ENCODE results near the gene UBA3.

The UBA3 gene

DNA sequence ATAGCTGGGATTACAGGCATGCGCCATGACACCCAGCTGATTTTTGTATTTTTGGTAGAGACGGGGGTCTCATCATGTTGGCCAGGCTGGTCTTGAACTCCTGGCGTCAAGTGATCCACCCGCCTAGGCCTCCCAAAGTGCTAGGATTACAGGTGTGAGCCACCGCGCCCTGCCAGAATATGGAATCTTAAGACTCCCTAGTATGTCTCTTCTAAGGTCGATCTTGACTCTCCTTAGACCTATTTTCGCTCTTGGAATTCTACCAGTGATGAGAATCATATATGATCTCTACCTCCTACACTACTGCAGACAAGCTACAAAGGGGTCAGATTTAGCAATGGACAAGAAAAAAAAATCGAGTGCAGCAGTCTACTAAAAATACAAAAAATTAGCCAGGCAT is 47.4 kb downstream of the UBA3 start:
- in situ Hi-C loops (cut with MboI; ENCODE audit: low sequenced_read_pairs), result no loop called here

DNA sequence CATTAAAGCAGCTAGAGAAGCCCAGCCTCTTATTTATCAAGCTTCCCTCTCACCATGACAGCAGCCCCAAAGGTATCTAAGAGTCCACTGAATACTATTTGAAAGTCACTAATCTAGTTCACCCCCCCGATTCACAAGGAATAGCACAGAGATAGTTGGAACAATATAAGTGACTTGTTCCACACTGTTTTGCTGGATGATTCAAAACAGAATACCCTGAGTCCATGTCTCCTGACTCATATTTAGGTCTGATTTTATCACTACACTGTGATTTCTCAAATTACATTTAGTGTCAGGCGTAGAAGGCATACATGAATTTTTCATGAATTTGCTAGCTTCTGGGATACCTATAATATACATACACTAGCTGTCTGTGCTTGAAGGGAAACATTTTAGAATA is 48.0 kb downstream of the UBA3 start:
- no peaks in the 10 kb centered on the region for H3K9me3 ChIP-seq
- in situ Hi-C loops (cut with MboI; ENCODE audit: low sequenced_read_pairs), result no loop called here
- no peaks in the 10 kb centered on the region for H3K4me1 ChIP-seq
- H3K36me3 ChIP-seq (replicated peaks), result peaks cover 56% of the 10 kb centered on the region
- H3K4me3 ChIP-seq, result no peak overlapping the region
- no peak for DNase-seq (ENCODE audit: low spot score in 2 of 2)
- H3K27me3 ChIP-seq (ENCODE audit: low read depth), result no peaks in the 10 kb centered on the region

More for the DNA sequence above, 47.4 kb downstream of the UBA3 start:
- Histone ChIP-seq H3K9me3 (no peaks in the 10 kb centered on the region), H3K4me3 (no peak overlapping the region), H3K36me3 (replicated peaks) (peaks cover 55% of the 10 kb centered on the region), H3K4me1 (no peaks in the 10 kb centered on the region), H3K27me3 (ENCODE audit: low read depth) (no peaks in the 10 kb centered on the region)
- no peak for DNase-seq (ENCODE audit: low spot score in 2 of 2)

- Histone ChIP-seq H3K36me3 (replicated peaks) (peaks cover 52% of the 10 kb centered on the region), H3K4me3 (no peak overlapping the region), H3K4me1 (no peaks in the 10 kb centered on the region), H3K9me3 (no peaks in the 10 kb centered on the region), H3K27me3 (ENCODE audit: low read depth) (no peaks in the 10 kb centered on the region)
- in situ Hi-C loops (cut with MboI; ENCODE audit: low sequenced_read_pairs), result no loop called here
- no peak for DNase-seq (ENCODE audit: low spot score in 2 of 2)
Measured at GRCh38 chr3:69031635-69032034, 48.5 kb downstream of the UBA3 start.

- no peak for DNase-seq (ENCODE audit: low spot score in 2 of 2)
- Histone ChIP-seq H3K36me3 (replicated peaks) (peaks cover 20% of the 10 kb centered on the region), H3K27me3 (ENCODE audit: low read depth) (no peaks in the 10 kb centered on the region), H3K4me3 (no peak overlapping the region), H3K4me1 (no peaks in the 10 kb centered on the region), H3K9me3 (no peaks in the 10 kb centered on the region)
- in situ Hi-C loops (cut with MboI; ENCODE audit: low sequenced_read_pairs), result no loop called here
Measured at GRCh38 chr3:69020857-69021256, 59.3 kb downstream of the UBA3 start.

- DNase-seq (ENCODE audit: low spot score in 2 of 2), result no peak
- in situ Hi-C loops (cut with MboI; ENCODE audit: low sequenced_read_pairs), result no loop called here
- Histone ChIP-seq H3K27me3 (ENCODE audit: low read depth) (no peaks in the 10 kb centered on the region), H3K36me3 (replicated peaks) (peaks cover 16% of the 10 kb centered on the region), H3K9me3 (no peaks in the 10 kb centered on the region), H3K4me1 (no peaks in the 10 kb centered on the region), H3K4me3 (no peak overlapping the region)
Measured at GRCh38 chr3:69020424-69020823, 59.7 kb downstream of the UBA3 start.

- Histone ChIP-seq H3K27me3 (ENCODE audit: low read depth) (no peaks in the 10 kb centered on the region), H3K4me1 (peaks cover 19% of the 10 kb centered on the region), H3K9me3 (no peaks in the 10 kb centered on the region), H3K36me3 (replicated peaks) (no peaks in the 10 kb centered on the region; the same call in 1 of the 2 replicates), H3K4me3 (no peak overlapping the region)
- in situ Hi-C loops (cut with MboI; ENCODE audit: low sequenced_read_pairs), result no loop called here
- DNase-seq (ENCODE audit: low spot score in 2 of 2), result no peak
Measured at GRCh38 chr3:69016901-69017300, 63.3 kb downstream of the UBA3 start.

DNA sequence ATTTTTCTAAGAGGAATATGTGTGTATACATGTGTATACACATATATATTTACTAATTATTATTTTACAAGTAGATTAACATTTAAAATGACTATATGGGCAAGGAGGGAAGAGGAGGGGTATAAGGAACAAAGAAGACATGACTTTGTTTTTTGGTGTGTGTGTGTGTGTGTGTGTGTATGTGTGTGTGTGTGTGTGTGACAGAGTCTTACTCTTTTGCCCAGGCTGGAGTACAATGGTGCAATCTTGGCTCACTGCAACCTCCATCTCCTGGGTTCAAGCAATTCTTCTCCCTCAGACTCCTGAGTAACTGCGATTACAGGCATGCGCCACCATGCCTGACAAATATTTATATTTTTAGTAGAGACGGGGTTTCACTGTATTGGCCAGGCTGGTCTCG is 64.1 kb downstream of the UBA3 start:
- DNase-seq (ENCODE audit: low spot score in 2 of 2), result no peak
- H3K27me3 ChIP-seq (ENCODE audit: low read depth), result no peaks in the 10 kb centered on the region
- no peaks in the 10 kb centered on the region for H3K9me3 ChIP-seq
- H3K4me1 ChIP-seq, result peaks cover 23% of the 10 kb centered on the region
- no peaks in the 10 kb centered on the region; the same call in 1 of the 2 replicates for H3K36me3 ChIP-seq (replicated peaks)
- no peak overlapping the region for H3K4me3 ChIP-seq
- in situ Hi-C loops (cut with MboI; ENCODE audit: low sequenced_read_pairs), result no loop called here

DNA sequence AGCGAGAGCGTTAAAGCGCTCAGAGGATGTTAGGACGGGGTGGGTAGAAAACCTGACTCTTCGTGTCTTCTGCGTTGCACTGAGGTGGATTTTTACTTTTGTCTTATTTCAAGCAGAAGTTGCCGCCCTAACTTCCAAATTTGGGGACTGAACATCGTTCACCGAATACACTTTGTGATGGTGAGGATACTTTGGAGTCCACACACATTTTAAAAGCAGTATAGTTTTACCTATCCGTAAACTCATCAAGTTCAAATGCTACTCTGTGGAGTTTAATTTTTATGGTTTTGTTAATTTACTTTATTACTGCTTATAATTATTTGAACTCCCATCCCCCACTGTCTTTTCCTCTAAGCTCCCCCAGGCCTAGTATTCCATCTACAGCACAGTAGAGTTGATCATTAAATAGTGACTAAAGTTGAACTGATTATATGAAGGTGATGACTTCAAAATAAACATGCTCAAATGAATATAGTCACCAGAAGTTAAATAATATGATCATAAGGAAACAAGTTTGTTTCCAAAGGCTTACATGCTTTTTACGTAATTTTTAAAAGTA is 66.1 kb downstream of the UBA3 start:
- Histone ChIP-seq H3K4me3 (peak overlapping the region; percentile 65), H3K27me3 (ENCODE audit: low read depth) (no peaks in the 10 kb centered on the region), H3K36me3 (replicated peaks) (peaks cover 8% of the 10 kb centered on the region), H3K4me1 (peaks cover 36% of the 10 kb centered on the region), H3K9me3 (no peaks in the 10 kb centered on the region)
- peak in 1 of 2 experiments; percentile 21 for DNase-seq (ENCODE audit: low spot score in 2 of 2)
- in situ Hi-C loops (cut with MboI; ENCODE audit: low sequenced_read_pairs), result no loop called here

GRCh38 chr3:69013253-69014021 is 66.7 kb downstream of the UBA3 start, which contains the start of gene EOGT:
Gene EOGT (minus strand): TSS chr3:69013684. CDS start chr3:69009846, 3,838 bp downstream.
- Histone ChIP-seq H3K36me3 (replicated peaks) (peaks cover 12% of the 10 kb centered on the region), H3K27me3 (ENCODE audit: low read depth) (no peaks in the 10 kb centered on the region), H3K4me3 (peak within 1 kb of the TSS; percentile 65), H3K4me1 (peaks cover 36% of the 10 kb centered on the region), H3K9me3 (no peaks in the 10 kb centered on the region)
- peak; percentile 70 to 93 for DNase-seq (ENCODE audit: low spot score in 2 of 2)
- in situ Hi-C loops (cut with MboI; ENCODE audit: low sequenced_read_pairs), result no loop called here

- Histone ChIP-seq H3K36me3 (replicated peaks) (peaks cover 18% of the 10 kb centered on the region), H3K27me3 (ENCODE audit: low read depth) (no peaks in the 10 kb centered on the region), H3K9me3 (no peaks in the 10 kb centered on the region), H3K4me1 (peaks cover 36% of the 10 kb centered on the region), H3K4me3 (peak overlapping the region; percentile 65)
- in situ Hi-C loops (cut with MboI; ENCODE audit: low sequenced_read_pairs), result no loop called here
- peak; percentile 9 to 50 for DNase-seq (ENCODE audit: low spot score in 2 of 2)
Measured at GRCh38 chr3:69012800-69013252, 67.3 kb downstream of the UBA3 start.

DNA sequence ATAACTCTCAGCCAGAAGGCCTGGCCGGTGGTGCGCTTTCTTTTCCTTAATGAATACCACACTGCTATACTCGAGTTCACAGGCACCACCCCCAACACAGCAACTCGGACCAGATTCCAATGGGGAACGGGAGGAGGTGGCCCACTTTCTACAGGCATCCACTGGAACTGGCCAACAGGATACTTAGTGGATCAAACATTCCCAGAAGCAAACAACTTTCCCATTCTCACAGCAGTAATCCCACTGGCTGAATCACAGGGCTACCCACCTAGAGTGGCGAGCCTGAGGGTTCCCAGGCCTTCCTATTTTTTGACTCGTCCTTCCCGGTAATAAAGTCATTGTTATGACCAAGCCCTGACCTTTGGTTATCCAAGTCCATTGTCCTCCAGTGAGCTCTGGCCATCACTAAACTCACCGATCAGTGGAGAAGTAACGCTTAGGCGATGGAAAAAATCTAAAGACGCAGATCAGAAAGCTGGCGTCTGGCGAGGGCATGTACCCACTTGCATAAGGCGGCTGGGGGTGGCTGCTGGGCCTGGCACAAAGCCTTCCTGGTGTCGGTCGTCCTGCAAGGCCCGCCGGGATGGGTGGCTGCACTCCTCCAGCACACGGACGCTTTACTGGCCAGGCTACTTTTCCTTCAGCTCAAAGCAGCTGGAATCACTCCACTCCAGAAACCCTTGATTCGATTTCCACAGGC is 67.9 kb downstream of the UBA3 start:
- Histone ChIP-seq H3K4me1 (peaks cover 36% of the 10 kb centered on the region), H3K9me3 (no peaks in the 10 kb centered on the region), H3K4me3 (peak overlapping the region; percentile 65), H3K27me3 (ENCODE audit: low read depth) (no peaks in the 10 kb centered on the region), H3K36me3 (replicated peaks) (peaks cover 18% of the 10 kb centered on the region)
- DNase-seq (ENCODE audit: low spot score in 2 of 2), result peak in 1 of 2 experiments; percentile 43
- in situ Hi-C loops (cut with MboI; ENCODE audit: low sequenced_read_pairs), result no loop called here

GRCh38 chr3:69011096-69011730 is 69.0 kb downstream of the UBA3 start:
- H3K27me3 ChIP-seq (ENCODE audit: low read depth), result no peaks in the 10 kb centered on the region
- DNase-seq (ENCODE audit: low spot score in 2 of 2), result no peak
- H3K36me3 ChIP-seq (replicated peaks), result peaks cover 27% of the 10 kb centered on the region
- H3K4me1 ChIP-seq, result peaks cover 36% of the 10 kb centered on the region
- H3K9me3 ChIP-seq, result no peaks in the 10 kb centered on the region
- in situ Hi-C loops (cut with MboI; ENCODE audit: low sequenced_read_pairs), result no loop called here
- H3K4me3 ChIP-seq, result no peak overlapping the region

- Histone ChIP-seq H3K36me3 (replicated peaks) (peaks cover 31% of the 10 kb centered on the region), H3K4me1 (peaks cover 36% of the 10 kb centered on the region), H3K4me3 (no peak overlapping the region)
Measured at GRCh38 chr3:69009559-69010410, 70.4 kb downstream of the UBA3 start.

More at GRCh38 chr3:69009559-69010410, 70.4 kb downstream of the UBA3 start:
- peak; percentile 70 to 94 for DNase-seq (ENCODE audit: low spot score in 2 of 2)
- in situ Hi-C loops (cut with MboI; ENCODE audit: low sequenced_read_pairs), result no loop called here
- Histone ChIP-seq H3K9me3 (no peaks in the 10 kb centered on the region), H3K27me3 (ENCODE audit: low read depth) (no peaks in the 10 kb centered on the region)

All from HAP-1 (cell line).